GM18909 (cell line): ENCODE measurements around the gene DUSP12.
A peak's percentile ranks its signal among the peaks of the same experiment; 100 is the strongest.

Experiments used
- ATAC-seq: cut with Tn5 transposase; IDR thresholded peaks from one replicate; pipeline ENCODE4 v1.9.1; 2021; ENCODE audit warnings: mild to moderate bottlenecking; ENCODE audit not compliant: unreplicated experiment, poor library complexity

Gene DUSP12

GRCh38 chr1:161726473-161727255 lies 22.9 kb upstream of the DUSP12 start:
- peak; percentile 59 for ATAC-seq

GRCh38 chr1:161727256-161727924 lies 22.2 kb upstream of the DUSP12 start:
- ATAC-seq = peak; percentile 25

- ATAC-seq = no peak
Measured at GRCh38 chr1:161728376-161729226, 21.0 kb upstream of the DUSP12 start.

- no peak for ATAC-seq
Measured at GRCh38 chr1:161730050-161730564, 19.5 kb upstream of the DUSP12 start.

- no peak for ATAC-seq
Measured at GRCh38 chr1:161731241-161731640, 18.3 kb upstream of the DUSP12 start.

GRCh38 chr1:161731981-161732718 lies 17.4 kb upstream of the DUSP12 start:
- ATAC-seq = no peak

GRCh38 chr1:161733526-161733925 lies 16.1 kb upstream of the DUSP12 start:
- ATAC-seq = no peak

GRCh38 chr1:161735837-161736236 lies 13.7 kb upstream of the DUSP12 start:
- ATAC-seq = no peak

- no peak for ATAC-seq
Measured at GRCh38 chr1:161736335-161736969, 13.1 kb upstream of the DUSP12 start.

- no peak for ATAC-seq
Measured at GRCh38 chr1:161737625-161738024, 12.0 kb upstream of the DUSP12 start.

- peak; percentile 75 for ATAC-seq
Measured at GRCh38 chr1:161738627-161739287, 10.8 kb upstream of the DUSP12 start.

GRCh38 chr1:161739865-161740566 lies 9.6 kb upstream of the DUSP12 start:
- ATAC-seq = peak; percentile 35

- no peak for ATAC-seq
Measured at GRCh38 chr1:161740921-161741320, 8.7 kb upstream of the DUSP12 start.

- ATAC-seq = no peak
Measured at GRCh38 chr1:161743231-161743630, 6.4 kb upstream of the DUSP12 start.

GRCh38 chr1:161747801-161748200 lies 1.8 kb upstream of the DUSP12 start:
- ATAC-seq = no peak

GRCh38 chr1:161763522-161764098 lies 14.0 kb downstream of the DUSP12 start:
- ATAC-seq = no peak

GRCh38 chr1:161766102-161766981 lies 16.8 kb downstream of the DUSP12 start, which contains the start of gene ATF6:
Gene ATF6 (plus strand): TSS chr1:161766320. CDS start chr1:161766361, 41 bp downstream.
- ATAC-seq = peak; percentile 64
